Activated CD8-positive, alpha-beta memory T cell treated with anti-CD3 and anti-CD28 coated beads for 48 hours (primary cell): ENCODE measurements around the gene PXDN.

Experiments
- DNase-seq, 3 experiments: peaks; one replicate each; pipeline ENCODE4 v3.0.0-alpha.2; 2020; ENCODE audit warnings: low read depth in 2 of 3, low spot score in 2 of 3

The PXDN gene

GRCh38 chr2:1618191-1618961 lies 125.9 kb downstream of the PXDN start:
- DNase-seq: no peak

- no peak for DNase-seq
These were observed 126.8 kb downstream of the PXDN start for GRCh38 chr2:1617425-1618021.

GRCh38 chr2:1614564-1614963 lies 129.8 kb downstream of the PXDN start:
- DNase-seq: no peak

GRCh38 chr2:1613731-1614354 lies 130.5 kb downstream of the PXDN start:
- DNase-seq: no peak

GRCh38 chr2:1613078-1613445 lies 131.3 kb downstream of the PXDN start:
- no peak for DNase-seq

- DNase-seq: no peak
These were observed 131.8 kb downstream of the PXDN start for GRCh38 chr2:1612391-1613077.

GRCh38 chr2:1611886-1612285 lies 132.4 kb downstream of the PXDN start:
- no peak for DNase-seq

GRCh38 chr2:1610096-1610485 lies 134.2 kb downstream of the PXDN start:
- DNase-seq: no peak

- no peak for DNase-seq
These were observed 134.7 kb downstream of the PXDN start for GRCh38 chr2:1609485-1610095.

- DNase-seq: no peak
These were observed 135.3 kb downstream of the PXDN start for GRCh38 chr2:1609040-1609439.

GRCh38 chr2:1607971-1608688 lies 136.2 kb downstream of the PXDN start:
- no peak for DNase-seq

- DNase-seq: no peak
These were observed 136.9 kb downstream of the PXDN start for GRCh38 chr2:1607236-1607920.

GRCh38 chr2:1606421-1607235 lies 137.7 kb downstream of the PXDN start:
- DNase-seq: no peak

- no peak for DNase-seq
These were observed 138.3 kb downstream of the PXDN start for GRCh38 chr2:1606046-1606400.

GRCh38 chr2:1605102-1606045 lies 138.9 kb downstream of the PXDN start:
- DNase-seq: no peak

GRCh38 chr2:1603521-1603920 lies 140.8 kb downstream of the PXDN start:
- DNase-seq: no peak

- no peak for DNase-seq
These were observed 141.3 kb downstream of the PXDN start for GRCh38 chr2:1603059-1603458.

- DNase-seq: no peak
These were observed 141.9 kb downstream of the PXDN start for GRCh38 chr2:1602278-1603010.
